Transverse colon (tissue), 4 donors: Measurements from ENCODE around the gene TULP1.
A peak's percentile ranks its signal among the peaks of the same experiment; 100 is the strongest.

Experiments used
- CTCF ChIP-seq, 5 experiments: fragments of 200-600 bp in 3 of 5; fragments of 450-650 bp in 2 of 5; sonication (generic) in 3 of 5; IDR thresholded peaks; 1 replicate in 2 of 5; 2 replicates in 3 of 5; pipeline ENCODE4 v1.5.1; 2016 to 2017; ENCODE audit warnings: antibody characterized with exemption in 5 of 5, inconsistent platforms in 3 of 5, mild to moderate bottlenecking in 2 of 5, moderate library complexity in 1 of 5
- POLR2AphosphoS5 ChIP-seq, 3 donors: sonication (generic); formaldehyde crosslinking; IDR thresholded peaks; one replicate each; pipeline ENCODE4 v1.6.1; 2016; ENCODE audit warnings: antibody characterized with exemption in 3 of 3

- no peak for TF ChIP-seq CTCF (IDR thresholded peaks at IDR 0.05)
- TF ChIP-seq POLR2AphosphoS5 (IDR thresholded peaks at IDR 0.05), result peak; percentile 43 to 76 (median 58)
These were observed 14.9 kb downstream of the TULP1 start for GRCh38 chr6:35497571-35498421.
